Heart left ventricle (tissue), 16 donors: ENCODE results near the gene TOLLIP. TPM values are rescaled to one million over a fixed set of nuclear protein-coding genes. Genes with fewer than 3 reads are reported as not detected.
"Not testable (repeated sequence)": the region's sequence is repeated elsewhere in the genome, so short reads cannot be mapped to it uniquely, and the experiment has no call there.

Source experiments
- ATAC-seq, 4 donors: fragments of 200-7000 bp; cut with Tn5 transposase; one replicate each; pipeline ENCODE4 v1.9.1; 2020 to 2022; ENCODE audit warnings: moderate library complexity in 4 of 4, mild to moderate bottlenecking in 3 of 4, moderate number of reproducible peaks in 1 of 4
- DNase-seq, 5 donors: peaks; one replicate each; pipeline ENCODE4 v3.0.0-alpha.2; 2020
- H3K27ac ChIP-seq, 12 donors: fragments of 200-600 bp; sonication (generic) in 4 of 12; one replicate each; pipeline versions ENCODE4 v1.5.0 to v1.8.0; 2016 to 2022; ENCODE audit warnings: mild to moderate bottlenecking in 2 of 12
- H3K27me3 ChIP-seq, 9 donors: fragments of 200-600 bp; sonication (generic) in 2 of 9; one replicate each; pipeline versions ENCODE4 v1.5.1 to v1.8.0; 2016 to 2022; ENCODE audit warnings: mild to moderate bottlenecking in 3 of 9
- H3K36me3 ChIP-seq, 9 donors: fragments of 200-600 bp; sonication (generic) in 2 of 9; one replicate each; pipeline versions ENCODE4 v1.5.0 to v1.8.0; 2018 to 2022; ENCODE audit warnings: mild to moderate bottlenecking in 2 of 9
- H3K4me1 ChIP-seq, 12 donors: fragments of 200-600 bp; sonication (generic) in 4 of 12; one replicate each; pipeline versions ENCODE4 v1.5.0 to v1.8.0; 2016 to 2022; ENCODE audit warnings: mild to moderate bottlenecking in 3 of 12
- H3K4me3 ChIP-seq, 12 donors: fragments of 200-600 bp; sonication (generic) in 4 of 12; one replicate each; pipeline versions ENCODE4 v1.5.0 to v1.8.0; 2017 to 2022; ENCODE audit warnings: mild to moderate bottlenecking in 9 of 12, moderate library complexity in 4 of 12
- H3K9me3 ChIP-seq, 12 donors: fragments of 200-600 bp; sonication (generic) in 4 of 12; one replicate each; pipeline versions ENCODE4 v1.5.0 to v1.8.0; 2016 to 2022; ENCODE audit warnings: mild to moderate bottlenecking in 1 of 12
- CTCF ChIP-seq, 12 donors: fragments of 200-600 bp; sonication (generic) in 4 of 12; IDR thresholded peaks; one replicate each; pipeline versions ENCODE4 v1.5.0 to v1.8.0; 2018 to 2022; ENCODE audit warnings: antibody characterized with exemption in 12 of 12, mild to moderate bottlenecking in 5 of 12
- POLR2A ChIP-seq, 2 donors: fragments of 450-650 bp; IDR thresholded peaks; one replicate each; pipeline ENCODE4 v1.6.1; 2017; ENCODE audit warnings: antibody characterized with exemption in 2 of 2, mild to moderate bottlenecking in 2 of 2, moderate library complexity in 2 of 2
- WGBS, 4 donors: extraction: QIAGEN DNeasy Blood & Tissue Kit in 2 of 4; methylation state at CpG; one replicate each; pipeline versions ENCODE4 v1.1.5 to v1.1.7; 2013 to 2018; 5-methylcytosine and 5-hydroxymethylcytosine counted together
- intact Hi-C, 10 donors: fragments of 100-400 bp; cut with DNase I; formaldehyde crosslinking; loops; one replicate each; pipeline versions ENCODE4 v1.11.1 to v1.14.2; 2022
- long read RNA-seq, 3 donors: library from polyadenylated mRNA; unstranded; transcript quantifications; one replicate each; pipeline ENCODE4 v2.0.0, GENCODE V29; 2020 to 2021
- polyA plus RNA-seq, 2 donors: library from polyadenylated mRNA; stranded (reverse); fragments of 200-250 nt; gene quantifications; one replicate each; pipeline ENCODE4 v1.2.3, GENCODE V29; 2013
- total RNA-seq, 9 donors: library from RNA; depleted of rRNA in 2 of 9; stranded (reverse); fragments of >200 nt in 2 of 9; fragmentation: NEBNext Ultra II Directional in 3 of 9; extraction: Animal tissue kit (Norgen Biotek cat#: 25700) in 3 of 9; gene quantifications; one replicate each; pipeline versions ENCODE4 v1.1.0 to v1.2.4, GENCODE V29; 2016 to 2023
- donor health status: ischemic (EF 13 %, LVEDD 7.1; RV severe dilation, severe dysfunction).
- donor health status: healthy with polysubstance abuse.
- donor health status: DM: no; HTN: yes; CAD: no.
- donor health status: DM: no; HTN: no; CAD: no.
- donor health status: ischemic (EF 25% LVEDD 6.9; RV normal size, moderate dysfunction).
- donor health status: ischemic (EF 25% LVEDD 5.7; RV mildly dilated, moderate dysfunction).
- donor health status: healthy.
- donor health status: DM: yes; HTN: yes; CAD: no.
- donor health status: ischemic (EF 35%, LVEDD 5.7; RV mildly dilated, moderate dysfunction).
- donor health status: nonischemic (EF 11% LVEDD 7.7; RV severe dilation, severe dysfunction).
- donor health status: DM: yes; HTN: yes; CAD: no.
- donor health status: PGD.
- donor health status: ischemic (EF 29% LVEDD 5.4; RV normal size, mild dysfunction).
- donor health status: nonischemic (EF 23%, LVEDD 6.1; RV moderate dilation, normal function).

The TOLLIP gene
- 10 to 100 TPM; 36.9 to 57.2 (median 44.9) TPM for total RNA-seq
- 10 to 100 TPM; 27.4 to 49.6 TPM for polyA plus RNA-seq
- long read RNA-seq, donor 1, transcript TOLLIP-211 (5 exons, 684 nt): minor isoform, 5 of 138 reads
- long read RNA-seq, donor 1, transcript TOLLIP-202 (6 exons, 3,617 nt): major isoform, 68 of 138 reads
- long read RNA-seq, donor 1, partial matches to known transcripts: 24 of 138 reads
- long read RNA-seq, donor 1, other reads (novel, unspliced or antisense): 41 of 138 reads
- long read RNA-seq, donor 2, transcript TOLLIP-202 (6 exons, 3,617 nt): major isoform, 294 of 350 reads
- long read RNA-seq, donor 2, partial matches to known transcripts: 22 of 350 reads
- long read RNA-seq, donor 2, other reads (novel, unspliced or antisense): 32 of 350 reads
- long read RNA-seq, donor 3, transcript TOLLIP-211 (5 exons, 684 nt): minor isoform, 5 of 191 reads
- long read RNA-seq, donor 3, transcript TOLLIP-202 (6 exons, 3,617 nt): major isoform, 109 of 191 reads
- long read RNA-seq, donor 3, partial matches to known transcripts: 30 of 191 reads
- long read RNA-seq, donor 3, other reads (novel, unspliced or antisense): 47 of 191 reads

GRCh38 chr11:1309498-1310317 is at the start of gene TOLLIP:
Gene TOLLIP (minus strand): TSS chr11:1309632. CDS start chr11:1309498, 134 bp downstream.
- no peaks in the 10 kb centered on the region for H3K27me3 ChIP-seq
- TF ChIP-seq CTCF (IDR thresholded peaks at IDR 0.05) (peak in 7 of 12 donors; percentile 8 to 56 (median 41)), POLR2A (IDR thresholded peaks at IDR 0.05) (peak; percentile 6 to 92)
- peak within 1 kb of the TSS; percentile 58 to 98 (median 85) for H3K4me3 ChIP-seq
- peak within 1 kb of the TSS; percentile 86 to 97 (median 94) for H3K27ac ChIP-seq
- intact Hi-C loops: loop anchor here in 6 of 10 donors (1.0 to 10.0 kb wide), 9 partner anchors 27 to 263 kb away; partner anchors contain the start of genes BRSK2 (in 2 of the 6) and DUSP8 (in 1 of the 6)
- 0 to 8% (median 2%) methylated on average over 10 to 97 of the region's 97 CpGs for WGBS, 4 donors
- H3K4me1 ChIP-seq: peaks cover 0 to 43% (median 27%) of the 10 kb centered on the region in 12 donors
- peaks cover 0 to 12% (median 0%) of the 10 kb centered on the region in 9 donors for H3K36me3 ChIP-seq
- H3K9me3 ChIP-seq: peaks cover 0 to 12% (median 4%) of the 10 kb centered on the region in 12 donors
- peak; percentile 96 to 99 (median 97) for DNase-seq
- ATAC-seq: peak; percentile 96 to 99 (median 97)

GRCh38 chr11:1358931-1359330 is 49.5 kb upstream of the TOLLIP start:
- H3K4me1 ChIP-seq, H3K27me3 ChIP-seq, H3K27ac ChIP-seq, H3K36me3 ChIP-seq, H3K4me3 ChIP-seq, DNase-seq, H3K9me3 ChIP-seq, ATAC-seq, intact Hi-C loops: not testable (repeated sequence)
- WGBS, 4 donors: 88 to 93% (median 90%) methylated on average over 17 of the region's 17 CpGs

- TF ChIP-seq POLR2A (IDR thresholded peaks at IDR 0.05) (no peak), CTCF (IDR thresholded peaks at IDR 0.05) (peak in 2 of 12 donors; percentile 6 to 12)
- DNase-seq: peak in 2 of 5 donors; percentile 51 to 53
- intact Hi-C loops: no loop called here
- Histone ChIP-seq H3K4me1 (peaks cover 0 to 5% (median 0%) of the 10 kb centered on the region in 12 donors), H3K27ac (no peak overlapping the region), H3K4me3 (no peak overlapping the region), H3K36me3 (no peaks in the 10 kb centered on the region), H3K27me3 (peaks cover 0 to 7% (median 0%) of the 10 kb centered on the region in 9 donors), H3K9me3 (no peaks in the 10 kb centered on the region)
- WGBS, 4 donors: 40 to 56% (median 47%) methylated on average over 3 to 16 of the region's 16 CpGs
- peak in 3 of 4 donors; percentile 58 to 80 (median 77) for ATAC-seq
These were observed 48.9 kb upstream of the TOLLIP start for GRCh38 chr11:1358286-1358685.

GRCh38 chr11:1356478-1356960 is 47.1 kb upstream of the TOLLIP start:
- no peaks in the 10 kb centered on the region for H3K36me3 ChIP-seq
- 86 to 88% (median 87%) methylated on average over 13 of the region's 13 CpGs for WGBS, 4 donors
- peaks cover 0 to 5% (median 0%) of the 10 kb centered on the region in 12 donors for H3K4me1 ChIP-seq
- no peak for DNase-seq
- H3K9me3 ChIP-seq: no peaks in the 10 kb centered on the region
- H3K27me3 ChIP-seq: peaks cover 0 to 8% (median 0%) of the 10 kb centered on the region in 9 donors
- no peak for ATAC-seq
- no peak overlapping the region for H3K4me3 ChIP-seq
- intact Hi-C loops: no loop called here
- no peak for TF ChIP-seq POLR2A (IDR thresholded peaks at IDR 0.05)
- TF ChIP-seq CTCF (IDR thresholded peaks at IDR 0.05): no peak
- no peak overlapping the region for H3K27ac ChIP-seq
